HG03575 (cell line): ENCODE data around the gene SORCS2.

ENCODE experiments used
- ATAC-seq: cut with Tn5 transposase; IDR thresholded peaks from one replicate; pipeline ENCODE4 v1.9.1; 2021; ENCODE audit not compliant: unreplicated experiment, insufficient number of reproducible peaks, low FRiP score; ENCODE audit errors: extremely low read depth

The SORCS2 gene

DNA sequence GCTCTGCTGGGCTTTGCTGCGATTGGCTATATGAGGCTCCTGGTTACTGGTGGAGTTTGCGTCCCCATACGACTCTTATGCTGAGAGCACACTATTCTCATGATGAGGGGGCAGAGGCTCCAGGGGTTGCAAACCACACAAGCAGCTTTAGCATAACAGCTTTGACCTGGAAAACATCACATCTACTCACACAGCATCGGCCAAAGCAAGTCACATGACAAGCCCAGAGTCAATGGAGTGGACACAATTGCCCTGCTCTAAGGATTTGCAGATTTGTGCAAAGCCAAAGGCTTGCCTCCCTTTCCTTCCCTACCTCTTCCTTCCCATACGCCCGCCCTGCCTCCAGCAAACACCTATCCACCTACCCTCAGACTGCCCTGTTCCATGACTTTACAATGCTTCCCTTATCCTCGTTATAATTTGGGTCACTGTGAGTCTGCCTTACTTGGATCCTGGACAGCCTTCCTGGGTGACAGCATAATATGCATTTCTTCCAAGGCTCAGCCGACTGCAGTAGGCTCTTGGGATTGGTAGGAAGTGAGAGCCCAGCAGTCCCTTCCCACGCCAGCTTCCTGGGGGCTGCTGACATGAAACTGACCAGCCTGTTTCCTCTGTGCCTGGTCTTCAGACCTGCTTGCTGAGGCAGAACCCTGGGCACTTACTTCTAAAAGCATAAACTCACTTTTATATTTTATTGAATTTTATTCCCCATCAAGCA lies 450.6 kb downstream of the SORCS2 start:
- no peak for ATAC-seq

DNA sequence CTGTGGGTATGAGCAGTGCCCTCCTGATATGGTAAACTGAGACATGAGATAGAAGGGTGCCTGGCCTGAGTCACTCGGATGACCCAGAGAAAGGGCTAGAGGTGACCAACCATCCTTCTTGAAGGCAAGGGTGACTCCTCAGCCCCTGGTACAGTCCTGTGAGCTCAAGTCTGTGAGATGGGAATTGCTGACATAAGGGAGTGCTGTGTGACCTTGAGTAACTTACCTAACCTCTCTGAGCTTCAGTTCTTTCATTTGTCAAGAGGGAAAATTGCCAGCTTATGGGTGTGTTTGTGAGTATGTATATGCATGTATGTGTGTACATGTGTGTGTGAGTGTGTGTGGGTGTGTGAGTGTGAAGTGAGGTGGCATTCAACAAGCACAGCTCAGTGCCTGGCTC lies 452.8 kb downstream of the SORCS2 start:
- ATAC-seq: no peak

DNA sequence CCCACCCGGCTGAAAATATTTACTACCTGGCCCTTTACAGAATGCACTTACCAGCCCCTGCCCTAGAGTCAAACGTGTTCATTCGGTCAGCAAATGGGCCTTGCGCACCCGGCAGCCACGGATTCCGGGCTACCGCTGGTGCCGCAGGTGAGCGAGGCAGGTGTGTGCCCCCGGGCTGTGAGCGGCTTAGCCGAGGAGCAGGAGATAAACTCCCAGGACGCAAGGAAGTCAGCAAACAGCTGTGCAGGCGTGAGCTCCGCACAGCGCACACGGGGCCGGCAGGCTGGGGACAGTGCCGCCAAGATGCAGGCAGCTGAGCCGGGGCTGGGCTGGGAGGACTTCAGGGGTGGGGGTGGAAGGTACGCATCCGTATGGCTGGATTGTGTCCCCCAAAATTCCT lies 453.6 kb downstream of the SORCS2 start:
- no peak for ATAC-seq

- no peak for ATAC-seq
Measured at GRCh38 chr4:7646384-7647061, 454.2 kb downstream of the SORCS2 start.

- no peak for ATAC-seq
Measured at GRCh38 chr4:7647186-7647585, 454.8 kb downstream of the SORCS2 start.

- ATAC-seq: no peak
Measured at GRCh38 chr4:7647600-7648543, 455.5 kb downstream of the SORCS2 start.

DNA sequence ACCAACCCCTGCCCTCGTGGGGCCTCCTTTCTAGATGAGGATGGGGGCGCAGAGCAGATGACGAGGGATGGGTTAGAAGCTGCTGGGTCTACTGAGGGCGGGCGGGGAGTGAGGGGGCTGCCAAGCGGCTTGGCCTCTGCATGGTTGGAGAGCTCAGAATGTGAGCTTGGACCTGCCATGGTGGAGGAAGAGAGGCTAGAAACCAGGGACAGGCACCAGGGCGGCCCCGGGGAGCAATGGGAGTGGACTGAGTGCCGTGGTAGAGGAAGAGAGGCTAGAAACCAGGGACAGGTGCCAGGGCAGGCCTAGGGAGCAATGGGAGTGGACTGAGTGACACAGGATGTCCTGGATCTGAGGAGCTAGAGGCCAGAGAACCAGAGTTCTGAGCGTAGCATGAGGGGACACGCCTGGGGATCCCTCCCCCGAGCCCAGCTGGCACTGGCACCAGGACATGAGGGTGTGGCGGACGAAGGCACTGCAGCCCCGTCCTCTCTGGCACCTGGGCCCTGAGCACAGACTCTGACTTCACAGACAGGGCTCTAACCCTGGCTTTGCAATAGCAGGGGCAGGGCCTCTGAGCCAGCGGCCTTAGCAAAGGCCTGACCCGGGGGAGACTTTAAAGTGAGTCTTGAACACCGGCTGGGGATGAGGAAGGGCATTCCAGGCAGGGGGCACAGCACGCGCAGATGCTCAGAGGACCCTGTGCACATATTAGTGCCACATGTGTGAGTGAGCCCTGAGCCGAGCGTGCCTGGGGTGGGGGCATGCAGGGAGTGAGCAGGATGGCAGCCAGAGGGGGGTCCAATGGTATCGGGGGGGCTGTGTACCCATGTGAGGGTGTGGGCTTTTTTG lies 456.4 kb downstream of the SORCS2 start:
- no peak for ATAC-seq

DNA sequence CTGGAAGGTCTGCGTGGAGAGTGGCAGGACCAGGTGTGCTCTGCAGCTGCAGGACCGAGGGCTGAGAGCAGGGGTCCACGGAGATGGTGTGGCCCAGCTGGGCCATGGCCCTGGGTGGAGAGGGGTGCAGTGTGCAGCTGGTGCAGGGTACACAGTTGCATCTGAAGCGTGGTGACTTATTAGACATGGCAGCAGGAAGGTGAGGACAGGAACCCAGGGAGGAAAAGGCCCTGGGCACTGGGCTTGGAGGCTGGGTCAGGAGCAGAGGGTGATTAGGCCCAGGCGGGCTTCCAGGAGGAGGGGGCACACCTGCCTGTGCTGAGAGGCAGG lies 457.0 kb downstream of the SORCS2 start:
- no peak for ATAC-seq

DNA sequence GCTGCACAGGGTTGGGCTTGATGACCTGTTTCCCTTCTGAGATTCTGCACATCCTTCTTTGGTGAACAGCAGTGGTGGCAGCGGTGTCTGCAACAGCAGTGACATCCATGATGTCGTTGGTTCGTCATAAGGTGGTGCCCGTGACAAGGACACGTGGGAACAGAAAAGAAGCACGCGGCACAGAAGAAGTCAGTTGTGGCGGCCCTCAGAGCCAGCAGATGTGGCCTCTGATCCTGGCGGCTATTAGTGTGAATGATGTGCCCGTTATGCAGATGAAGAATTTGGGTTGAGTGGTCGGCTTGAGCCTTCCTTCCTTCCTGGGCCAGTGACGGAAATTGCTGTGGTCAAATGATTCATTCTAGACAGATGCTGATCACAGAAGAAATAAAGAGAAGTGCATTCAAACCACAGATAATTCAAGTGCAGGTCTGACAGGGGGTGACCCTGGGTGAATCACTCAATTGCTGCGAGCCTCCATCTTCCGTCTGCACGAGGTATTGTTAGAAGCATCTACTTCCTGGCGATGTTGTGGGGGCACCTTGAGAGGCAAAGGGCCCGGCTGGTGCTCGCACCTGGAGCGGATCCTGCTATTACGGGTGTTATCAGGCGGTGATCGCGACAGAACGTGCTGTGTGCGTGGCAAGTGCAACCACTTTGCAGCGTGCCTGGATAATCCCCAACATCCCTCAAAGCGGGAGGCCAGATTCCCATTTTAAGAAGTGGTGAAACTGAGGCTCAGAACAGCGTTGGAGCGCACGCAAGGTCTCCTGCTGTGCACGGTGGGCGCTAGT lies 457.6 kb downstream of the SORCS2 start:
- ATAC-seq: no peak

GRCh38 chr4:7650606-7651385 lies 458.5 kb downstream of the SORCS2 start:
- ATAC-seq: no peak

DNA sequence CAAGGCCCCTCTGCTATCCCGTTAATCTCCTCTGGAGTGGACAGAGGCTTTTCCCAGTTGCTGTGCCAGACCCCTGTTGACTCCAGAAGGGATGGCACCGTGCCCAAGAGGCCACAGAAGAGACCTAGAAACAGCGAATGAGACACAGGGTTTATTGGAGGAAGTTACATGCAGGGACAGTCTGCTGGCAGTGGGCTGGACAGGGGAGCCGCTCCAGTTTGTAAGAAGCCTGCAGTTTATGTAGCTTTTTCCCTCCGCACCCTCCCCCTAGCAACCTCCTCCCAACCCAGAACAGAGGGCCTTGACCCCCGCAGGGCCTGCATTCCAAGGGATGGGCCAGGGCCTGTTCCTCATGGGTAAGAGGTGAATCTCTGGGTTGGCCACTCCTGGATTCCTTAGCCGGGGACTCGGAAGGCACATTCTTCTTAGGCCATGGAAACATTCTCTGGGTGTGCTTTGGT lies 459.2 kb downstream of the SORCS2 start:
- ATAC-seq: no peak

- no peak for ATAC-seq
Measured at GRCh38 chr4:7652006-7652405, 459.7 kb downstream of the SORCS2 start.

DNA sequence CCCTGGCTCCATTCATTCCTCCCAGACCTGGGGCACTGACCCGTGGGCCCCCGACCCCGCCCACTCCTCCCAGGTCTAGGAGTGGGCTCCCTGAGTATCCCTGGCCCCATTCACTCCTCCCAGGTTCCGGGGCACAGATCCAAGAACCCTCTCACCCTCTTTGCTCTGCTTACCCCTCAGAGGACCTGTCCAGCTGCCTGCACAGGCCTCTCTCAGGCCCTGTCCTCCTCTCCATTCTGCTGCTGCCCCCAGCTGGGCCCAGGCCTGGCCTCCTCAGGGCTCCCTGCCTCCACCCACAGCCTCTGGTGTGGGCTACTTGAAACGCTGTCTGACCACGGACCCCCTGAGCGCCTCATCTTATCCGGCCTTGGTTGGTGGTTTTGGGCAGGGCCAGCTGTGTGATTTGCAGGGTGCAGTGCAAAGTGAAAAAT lies 460.1 kb downstream of the SORCS2 start:
- ATAC-seq: no peak

DNA sequence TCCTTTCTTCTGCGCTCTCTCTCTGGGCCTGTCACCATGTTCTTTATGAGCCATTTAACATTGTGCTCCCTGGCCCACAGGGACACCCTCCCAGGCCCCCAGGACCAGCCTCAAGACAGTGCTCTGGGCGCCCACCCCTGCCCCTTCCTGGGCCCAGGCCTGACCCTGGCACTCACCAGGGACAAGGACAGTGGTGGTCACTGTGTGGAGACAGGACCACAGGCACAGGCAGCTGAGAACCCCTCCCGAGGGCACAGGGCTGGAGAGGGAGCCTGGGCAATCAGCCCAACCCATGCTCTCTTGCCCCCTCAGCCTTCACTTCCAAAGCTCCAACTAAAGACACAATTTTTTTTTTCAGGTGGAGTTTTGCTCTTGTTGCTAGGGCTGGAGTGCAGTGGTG lies 460.6 kb downstream of the SORCS2 start:
- ATAC-seq: no peak

GRCh38 chr4:7653510-7654369 lies 461.4 kb downstream of the SORCS2 start:
- ATAC-seq: no peak

GRCh38 chr4:7654550-7655445 lies 462.5 kb downstream of the SORCS2 start:
- ATAC-seq: no peak
